HG03095 (cell line): ENCODE data around the gene SUFU.
"Not testable (repeated sequence)": the region's sequence is repeated elsewhere in the genome, so short reads cannot be mapped to it uniquely, and the experiment has no call there.

Experiments used
- ATAC-seq: cut with Tn5 transposase; IDR thresholded peaks from one replicate; pipeline ENCODE4 v1.9.1; 2021; ENCODE audit warnings: moderate library complexity; ENCODE audit not compliant: unreplicated experiment

The SUFU gene

GRCh38 chr10:102648889-102649796 is 145.4 kb downstream of the SUFU start:
- no peak for ATAC-seq

DNA sequence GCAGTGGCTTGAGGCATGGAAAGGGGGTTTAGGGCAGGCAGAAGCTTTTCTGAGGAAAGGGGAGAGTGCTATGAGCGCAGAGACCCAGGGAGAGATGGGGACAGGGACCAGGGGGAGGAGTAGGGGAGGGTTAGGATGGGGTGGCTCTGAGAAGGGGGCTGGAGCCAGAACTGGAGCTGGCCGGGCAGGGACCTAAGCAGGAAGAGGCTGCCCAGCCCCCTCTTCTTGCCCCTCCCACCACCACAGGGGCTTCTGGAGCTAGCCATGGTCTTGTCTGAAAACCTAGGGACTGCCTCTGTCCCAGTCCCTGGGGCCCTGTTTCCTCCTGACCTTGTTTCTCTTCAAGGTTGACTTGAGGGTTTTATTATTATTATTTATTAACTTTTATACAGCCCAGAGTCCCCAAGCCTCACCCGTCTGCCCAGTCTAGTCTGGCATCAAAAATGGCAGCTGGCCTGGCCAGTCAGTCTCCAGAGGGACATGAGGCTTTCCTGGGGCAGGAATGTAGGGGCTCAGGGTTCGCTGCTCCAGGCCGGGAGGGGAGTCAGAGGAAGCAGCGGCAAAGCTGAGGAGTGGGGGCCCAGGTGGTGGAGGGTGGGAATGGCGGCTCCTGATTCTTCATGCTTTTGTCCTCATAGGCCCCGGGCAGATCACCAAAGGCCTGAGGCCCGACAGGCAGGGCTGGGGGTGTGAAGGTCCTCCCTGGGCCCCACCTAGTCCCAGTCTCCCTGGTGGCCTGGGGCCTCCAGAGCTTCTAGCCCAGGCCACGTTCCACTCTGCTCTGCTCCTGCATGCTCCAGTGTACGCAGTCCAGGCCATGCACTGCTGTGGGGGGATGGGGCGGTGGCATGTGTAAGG is 146.3 kb downstream of the SUFU start:
- no peak for ATAC-seq

DNA sequence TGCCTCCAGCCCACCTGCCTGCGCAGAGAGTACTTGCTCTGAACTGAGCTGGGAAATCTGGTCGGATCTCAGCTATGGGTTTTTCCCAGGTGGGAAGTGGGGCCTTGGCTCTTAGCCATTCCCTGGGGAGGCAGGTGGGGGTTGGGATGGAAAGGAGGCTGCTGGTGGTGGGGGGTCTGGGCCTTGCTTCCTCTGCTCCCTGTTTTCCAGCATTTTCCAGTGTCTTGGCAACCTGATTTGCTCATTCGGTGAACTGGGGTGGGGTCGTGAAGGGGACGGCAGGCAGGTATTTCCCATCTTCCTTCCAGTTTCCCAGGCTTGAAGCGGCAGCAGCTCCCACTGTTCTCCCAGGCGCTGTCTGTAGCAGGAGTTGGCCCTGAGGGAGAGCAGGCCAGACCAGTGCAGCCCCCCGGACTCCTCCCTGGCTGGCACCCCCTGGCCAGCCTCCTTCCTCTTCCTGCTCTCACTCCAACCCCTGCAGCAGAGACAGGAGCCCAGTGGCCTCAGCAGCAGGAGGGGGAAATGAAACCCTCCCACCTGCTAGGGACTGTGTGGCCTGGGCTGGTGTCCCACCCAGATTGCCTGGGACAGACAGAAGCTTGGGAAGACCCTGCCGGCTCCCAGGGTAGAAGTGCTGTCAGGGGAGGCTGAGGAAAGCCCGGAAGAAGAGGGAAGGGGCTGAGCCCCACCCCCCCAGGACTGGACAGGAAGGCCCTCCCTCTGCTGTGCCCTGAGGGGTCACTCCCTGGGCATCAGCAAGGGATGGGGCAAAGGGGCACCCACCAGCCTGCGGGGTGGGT is 147.1 kb downstream of the SUFU start:
- ATAC-seq = no peak

DNA sequence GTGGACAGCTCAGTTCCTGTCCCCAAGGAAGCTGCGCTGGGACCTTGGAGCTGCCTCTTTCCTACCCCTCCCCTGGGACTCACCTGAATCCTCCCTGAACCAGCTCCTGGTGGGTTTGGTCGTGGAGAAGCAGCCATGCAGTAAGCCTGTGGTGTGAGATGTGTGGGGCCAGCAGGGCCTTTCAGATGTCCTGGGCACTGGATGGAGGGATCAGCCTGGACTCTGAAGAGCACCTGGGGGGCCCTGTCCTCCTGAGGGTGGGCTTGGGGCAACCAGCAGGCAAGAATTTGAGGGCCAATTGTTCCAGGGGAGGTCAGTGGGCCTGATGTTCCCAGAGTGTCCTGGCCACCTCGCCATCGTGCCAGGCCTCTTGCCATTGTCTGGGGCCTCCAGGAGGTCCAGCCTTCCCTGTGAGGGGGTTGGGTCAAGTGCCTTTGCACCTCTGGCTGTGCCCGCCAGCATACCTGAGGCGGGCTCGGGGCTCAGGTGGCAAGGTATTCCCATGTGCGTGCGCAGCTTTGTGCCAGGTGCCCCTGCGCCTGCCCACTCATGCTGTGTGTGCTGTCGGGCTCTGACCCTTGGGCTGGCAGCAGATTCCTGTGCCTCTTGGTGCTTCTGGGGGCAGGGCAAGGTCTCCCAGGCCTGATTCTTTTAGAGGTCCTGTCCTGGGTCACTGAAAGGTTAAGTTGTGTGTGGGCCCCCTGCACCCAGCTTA is 147.8 kb downstream of the SUFU start:
- no peak for ATAC-seq

DNA sequence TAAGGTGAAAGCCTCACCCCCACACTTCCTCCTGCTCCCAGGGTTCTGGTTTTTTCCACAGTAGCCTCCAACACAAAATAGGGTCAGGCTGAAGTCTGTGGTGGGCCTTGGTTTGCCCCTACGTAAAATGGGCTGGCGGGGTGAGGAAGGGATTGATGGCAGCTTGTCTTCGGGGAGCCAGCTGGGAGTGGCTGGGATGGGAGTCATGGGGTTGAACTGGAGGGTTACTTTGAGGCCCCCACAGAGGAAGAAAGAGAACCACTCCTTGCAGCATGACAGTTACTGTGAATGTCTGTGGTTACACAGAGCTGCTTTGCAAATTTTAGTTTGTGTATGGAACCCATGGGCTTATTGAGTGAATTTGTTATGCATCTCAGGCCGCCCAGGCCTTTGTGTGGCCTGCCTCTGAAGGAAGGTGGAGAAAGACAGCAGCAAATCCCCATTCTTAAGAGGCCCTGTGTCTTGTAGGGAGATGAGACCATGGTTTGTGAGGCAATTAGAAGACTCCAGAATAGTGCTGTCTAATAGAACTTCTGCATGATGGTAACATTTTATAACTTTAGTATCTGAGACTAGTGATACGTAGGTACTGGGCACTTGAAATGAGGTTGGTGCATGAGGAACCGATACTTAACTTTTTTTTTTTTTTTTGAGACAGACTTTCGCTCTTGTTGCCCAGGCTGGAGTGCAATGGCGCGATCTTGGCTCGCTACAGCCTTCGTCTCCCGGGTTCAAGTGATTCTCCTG is 148.6 kb downstream of the SUFU start:
- peak; percentile 47 for ATAC-seq

GRCh38 chr10:102653060-102653459 is 149.3 kb downstream of the SUFU start:
- ATAC-seq = no peak

GRCh38 chr10:102654566-102654965 is 150.8 kb downstream of the SUFU start:
- no peak for ATAC-seq

DNA sequence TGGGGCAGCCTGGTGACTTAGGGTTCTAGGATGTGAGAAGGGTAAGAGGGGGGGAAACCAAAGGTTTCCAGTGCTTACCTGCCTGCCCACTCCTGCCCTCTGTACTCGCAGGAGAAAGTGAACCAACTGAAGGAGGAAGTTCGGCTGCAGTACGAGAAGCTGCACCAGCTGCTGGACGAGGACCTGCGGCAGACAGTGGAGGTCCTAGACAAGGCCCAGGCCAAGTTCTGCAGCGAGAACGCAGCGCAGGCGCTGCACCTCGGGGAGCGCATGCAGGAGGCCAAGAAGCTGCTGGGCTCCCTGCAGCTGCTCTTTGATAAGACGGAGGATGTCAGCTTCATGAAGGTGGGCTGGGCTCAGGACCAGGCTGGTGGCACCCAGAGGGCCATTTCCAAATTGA is 151.2 kb downstream of the SUFU start:
- no peak for ATAC-seq

GRCh38 chr10:102656026-102656425 is 152.3 kb downstream of the SUFU start:
- ATAC-seq = no peak

- no peak for ATAC-seq
Observed at GRCh38 chr10:102656791-102657371, 153.1 kb downstream of the SUFU start.

DNA sequence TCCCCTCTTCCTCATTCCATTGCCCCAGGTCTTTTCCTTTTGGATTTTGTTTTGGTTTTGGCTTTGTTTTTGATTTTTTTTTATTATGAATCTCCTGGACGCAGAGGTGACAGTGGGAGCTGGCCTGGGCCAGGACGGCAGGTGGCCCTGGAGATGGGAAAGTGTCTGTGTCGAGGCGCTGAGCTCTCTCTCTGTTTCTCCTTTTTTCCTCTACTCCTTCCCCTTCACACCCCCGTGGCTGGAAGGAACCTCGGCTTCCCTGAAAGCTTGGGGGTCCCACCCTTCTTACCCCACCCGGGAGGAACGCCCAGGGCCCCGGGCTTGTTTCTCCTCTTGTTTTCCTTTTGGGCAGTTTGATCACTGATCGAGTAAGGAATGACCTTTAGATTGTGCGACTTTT is 153.7 kb downstream of the SUFU start:
- no peak for ATAC-seq

GRCh38 chr10:102657984-102658724 is 154.4 kb downstream of the SUFU start:
- ATAC-seq = no peak

DNA sequence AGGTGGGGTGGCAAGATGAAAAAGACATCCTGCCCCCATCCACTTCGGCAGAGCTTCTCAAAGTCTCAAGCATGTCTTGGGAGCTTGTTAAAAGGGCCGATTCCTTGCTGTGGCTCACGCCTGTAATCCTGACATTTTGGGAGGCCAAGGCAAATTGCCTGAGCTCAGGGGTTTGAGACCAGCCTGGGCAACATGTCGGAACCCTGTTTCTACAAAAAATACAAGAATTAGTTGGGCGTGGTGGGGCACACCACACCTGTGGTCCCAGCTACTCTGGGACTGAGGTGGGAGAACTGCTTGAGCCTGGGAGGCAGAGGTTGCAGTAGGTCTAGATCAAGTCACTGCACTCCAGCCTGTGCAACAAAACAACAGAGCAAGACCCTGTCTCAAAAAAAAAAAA is 155.0 kb downstream of the SUFU start:
- ATAC-seq = no peak

- ATAC-seq = peak; percentile 84
Observed at GRCh38 chr10:102660888-102661657, 157.3 kb downstream of the SUFU start.

GRCh38 chr10:102661658-102662028 is 157.9 kb downstream of the SUFU start:
- ATAC-seq = peak; percentile 12

- ATAC-seq = no peak
Observed at GRCh38 chr10:102665904-102666509, 162.2 kb downstream of the SUFU start.

- ATAC-seq = not testable (repeated sequence)
Observed at GRCh38 chr10:102667411-102667810, 163.6 kb downstream of the SUFU start.
